OCI-LY1 (cell line): ENCODE data around the gene ADAMTSL3.

Source experiments
- H2AFZ ChIP-seq: fragments of 200-600 bp; sonication (generic), shearing (Covaris generic); 2 replicates; pipeline ENCODE4 v1.6.0; 2014; ENCODE audit warnings: antibody characterized with exemption, mild to moderate bottlenecking, low read length
- H3F3A ChIP-seq: fragments of 200-600 bp; sonication (generic), shearing (Covaris generic); 2 replicates; pipeline ENCODE4 v1.6.0; 2014; ENCODE audit warnings: mild to moderate bottlenecking, antibody characterized with exemption, low read length, moderate library complexity; ENCODE audit not compliant: insufficient read depth
- H3K27ac ChIP-seq: fragments of 200-600 bp; sonication (generic); 2 replicates; pipeline ENCODE4 v1.5.1; 2014; ENCODE audit warnings: low read length, mixed run types, mild to moderate bottlenecking, low read depth; ENCODE audit not compliant: poor library complexity, severe bottlenecking
- H3K27me3 ChIP-seq: fragments of 200-600 bp; sonication (generic); 2 replicates; pipeline ENCODE4 v1.6.0; 2014; ENCODE audit warnings: antibody characterized with exemption, mild to moderate bottlenecking, low read length, moderate library complexity; ENCODE audit not compliant: insufficient read depth
- H3K36me3 ChIP-seq: fragments of 200-600 bp; sonication (generic); 2 replicates; pipeline ENCODE4 v1.6.1; 2014; ENCODE audit warnings: mild to moderate bottlenecking, antibody characterized with exemption, low read length, moderate library complexity, mixed read lengths; ENCODE audit not compliant: insufficient read depth
- H3K4me1 ChIP-seq: fragments of 200-600 bp; sonication (generic); 2 replicates; pipeline ENCODE4 v1.5.1; 2014; ENCODE audit warnings: mild to moderate bottlenecking, low read length, moderate library complexity; ENCODE audit not compliant: insufficient read depth, severe bottlenecking
- H3K4me2 ChIP-seq: fragments of 200-600 bp; sonication (generic), shearing (Covaris generic); 2 replicates; pipeline ENCODE4 v1.6.1; 2014; ENCODE audit warnings: low read length
- H3K4me3 ChIP-seq: fragments of 200-600 bp; sonication (generic); 2 replicates; pipeline ENCODE4 v1.5.1; 2014; ENCODE audit warnings: low read length, low read depth, mild to moderate bottlenecking, mixed read lengths; ENCODE audit not compliant: poor library complexity, severe bottlenecking
- H3K79me2 ChIP-seq: fragments of 200-600 bp; shearing (Covaris generic); 2 replicates; pipeline ENCODE4 v1.6.1; 2016; ENCODE audit warnings: mixed run types, low read length, mixed read lengths; ENCODE audit not compliant: insufficient read depth
- H3K9ac ChIP-seq: fragments of 200-600 bp; sonication (generic), shearing (Covaris generic); 2 replicates; pipeline ENCODE4 v1.6.1; 2014; ENCODE audit warnings: mild to moderate bottlenecking, low read length, mixed read lengths
- H3K9me2 ChIP-seq: fragments of 200-600 bp; sonication (generic), shearing (Covaris generic); 2 replicates; pipeline ENCODE4 v1.6.1; 2014; ENCODE audit warnings: low read depth, mild to moderate bottlenecking, low read length, mixed read lengths
- H3K9me3 ChIP-seq: fragments of 200-600 bp; shearing (Covaris generic); 2 replicates; pipeline ENCODE4 v1.6.1; 2014; ENCODE audit warnings: low read length, mixed read lengths
- H4K20me1 ChIP-seq: fragments of 200-600 bp; sonication (generic), shearing (Covaris generic); 2 replicates; pipeline ENCODE4 v1.6.0; 2016; ENCODE audit warnings: mild to moderate bottlenecking, low read length; ENCODE audit not compliant: insufficient read depth
- EZH2 ChIP-seq: fragments of 200-600 bp; sonication (generic), shearing (Covaris generic); IDR thresholded peaks from 2 replicates; pipeline ENCODE4 v1.8.0; 2017; ENCODE audit warnings: borderline replicate concordance, mixed run types, mild to moderate bottlenecking, antibody characterized with exemption, low read length, moderate library complexity, mixed read lengths
- TF ChIP-seq, protein P1 (sequence below): fragments of 200-600 bp; sonication (generic), shearing (Covaris generic); IDR thresholded peaks from 2 replicates; pipeline ENCODE4 v1.5.1; 2017; ENCODE audit warnings: mild to moderate bottlenecking, antibody characterized with exemption, low read length, moderate library complexity, mixed read lengths

ADAMTSL3 gene

DNA sequence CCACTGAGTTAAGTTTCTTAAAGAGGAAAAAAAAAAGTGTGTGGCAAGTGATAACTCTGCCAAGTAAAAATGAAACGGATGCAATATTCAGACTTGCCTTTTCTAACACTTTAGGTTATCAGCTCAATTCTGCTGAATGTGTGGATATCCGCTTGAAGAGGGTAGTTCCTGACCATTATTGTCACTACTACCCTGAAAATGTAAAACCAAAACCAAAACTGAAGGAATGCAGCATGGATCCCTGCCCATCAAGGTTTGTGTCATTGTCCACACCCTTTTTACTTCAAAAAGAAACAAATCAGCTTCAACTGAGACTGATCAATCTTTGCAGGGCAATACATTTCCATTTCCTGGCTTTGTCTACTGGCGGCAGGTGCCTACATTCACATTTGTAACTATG lies 236.1 kb downstream of the ADAMTSL3 start:
- H3K4me2 ChIP-seq, result no peak overlapping the region
- no peak for TF ChIP-seq EZH2
- TF ChIP-seq, protein P1, sequence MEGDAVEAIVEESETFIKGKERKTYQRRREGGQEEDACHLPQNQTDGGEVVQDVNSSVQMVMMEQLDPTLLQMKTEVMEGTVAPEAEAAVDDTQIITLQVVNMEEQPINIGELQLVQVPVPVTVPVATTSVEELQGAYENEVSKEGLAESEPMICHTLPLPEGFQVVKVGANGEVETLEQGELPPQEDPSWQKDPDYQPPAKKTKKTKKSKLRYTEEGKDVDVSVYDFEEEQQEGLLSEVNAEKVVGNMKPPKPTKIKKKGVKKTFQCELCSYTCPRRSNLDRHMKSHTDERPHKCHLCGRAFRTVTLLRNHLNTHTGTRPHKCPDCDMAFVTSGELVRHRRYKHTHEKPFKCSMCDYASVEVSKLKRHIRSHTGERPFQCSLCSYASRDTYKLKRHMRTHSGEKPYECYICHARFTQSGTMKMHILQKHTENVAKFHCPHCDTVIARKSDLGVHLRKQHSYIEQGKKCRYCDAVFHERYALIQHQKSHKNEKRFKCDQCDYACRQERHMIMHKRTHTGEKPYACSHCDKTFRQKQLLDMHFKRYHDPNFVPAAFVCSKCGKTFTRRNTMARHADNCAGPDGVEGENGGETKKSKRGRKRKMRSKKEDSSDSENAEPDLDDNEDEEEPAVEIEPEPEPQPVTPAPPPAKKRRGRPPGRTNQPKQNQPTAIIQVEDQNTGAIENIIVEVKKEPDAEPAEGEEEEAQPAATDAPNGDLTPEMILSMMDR, result no peak
- H3F3A ChIP-seq, result no peaks in the 10 kb centered on the region
- H2AFZ ChIP-seq, result no peak overlapping the region
- H3K9me3 ChIP-seq, result no peaks in the 10 kb centered on the region
- no peaks in the 10 kb centered on the region for H4K20me1 ChIP-seq
- no peak overlapping the region for H3K27ac ChIP-seq
- no peak overlapping the region for H3K4me3 ChIP-seq
- H3K27me3 ChIP-seq, result no peaks in the 10 kb centered on the region
- H3K9ac ChIP-seq, result no peak overlapping the region
- no peaks in the 10 kb centered on the region for H3K9me2 ChIP-seq
- H3K79me2 ChIP-seq, result no peaks in the 10 kb centered on the region
- no peaks in the 10 kb centered on the region for H3K4me1 ChIP-seq
- H3K36me3 ChIP-seq, result no peaks in the 10 kb centered on the region

DNA sequence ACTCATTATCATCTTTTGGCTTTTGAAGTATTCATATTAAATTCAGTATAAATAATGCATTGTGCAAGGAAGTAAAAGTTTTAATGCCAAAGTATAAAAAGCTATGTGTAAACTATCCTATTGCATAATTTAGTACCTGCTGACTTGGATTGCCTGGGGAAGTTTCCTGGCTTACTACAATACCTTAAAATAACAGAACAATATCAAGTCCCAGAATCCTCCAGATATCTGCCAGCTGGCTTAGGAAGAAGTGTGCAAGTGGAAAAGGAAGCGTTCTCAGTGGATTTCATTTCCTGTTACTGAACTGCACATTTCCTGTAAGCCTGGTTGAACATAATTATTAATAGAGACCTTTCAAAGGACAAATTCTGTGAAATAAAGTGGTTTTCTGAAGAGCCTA lies 236.7 kb downstream of the ADAMTSL3 start:
- no peaks in the 10 kb centered on the region for H3K9me2 ChIP-seq
- H3K27ac ChIP-seq, result no peak overlapping the region
- H4K20me1 ChIP-seq, result no peaks in the 10 kb centered on the region
- no peak overlapping the region for H3K4me3 ChIP-seq
- H2AFZ ChIP-seq, result no peak overlapping the region
- no peaks in the 10 kb centered on the region for H3K36me3 ChIP-seq
- no peak overlapping the region for H3K9ac ChIP-seq
- H3F3A ChIP-seq, result no peaks in the 10 kb centered on the region
- no peaks in the 10 kb centered on the region for H3K9me3 ChIP-seq
- no peak for TF ChIP-seq EZH2
- TF ChIP-seq, protein P1, result no peak
- H3K79me2 ChIP-seq, result no peaks in the 10 kb centered on the region
- no peak overlapping the region for H3K4me2 ChIP-seq
- H3K4me1 ChIP-seq, result no peaks in the 10 kb centered on the region
- H3K27me3 ChIP-seq, result no peaks in the 10 kb centered on the region

DNA sequence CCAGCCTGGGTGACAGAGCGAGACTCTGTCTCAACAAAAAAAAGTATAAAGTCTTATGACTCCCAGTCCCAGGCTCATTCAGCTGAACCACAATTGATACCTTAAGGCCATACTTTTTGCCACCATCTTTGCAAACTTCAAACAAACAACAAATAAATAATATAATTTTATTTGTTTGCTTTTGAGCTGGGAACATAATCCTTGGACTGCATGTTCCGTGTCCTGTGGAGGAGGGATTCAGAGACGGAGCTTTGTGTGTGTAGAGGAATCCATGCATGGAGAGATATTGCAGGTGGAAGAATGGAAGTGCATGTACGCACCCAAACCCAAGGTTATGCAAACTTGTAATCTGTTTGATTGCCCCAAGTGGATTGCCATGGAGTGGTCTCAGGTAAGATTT lies 238.6 kb downstream of the ADAMTSL3 start:
- no peak overlapping the region for H3K27ac ChIP-seq
- no peak overlapping the region for H2AFZ ChIP-seq
- no peak overlapping the region for H3K9ac ChIP-seq
- no peak overlapping the region for H3K4me3 ChIP-seq
- no peaks in the 10 kb centered on the region for H3K4me1 ChIP-seq
- H3K36me3 ChIP-seq, result no peaks in the 10 kb centered on the region
- H3K27me3 ChIP-seq, result no peaks in the 10 kb centered on the region
- no peaks in the 10 kb centered on the region for H3F3A ChIP-seq
- no peak for TF ChIP-seq EZH2
- TF ChIP-seq, protein P1, result no peak
- H3K4me2 ChIP-seq, result no peak overlapping the region
- no peaks in the 10 kb centered on the region for H3K9me3 ChIP-seq
- no peaks in the 10 kb centered on the region for H3K9me2 ChIP-seq
- H4K20me1 ChIP-seq, result no peaks in the 10 kb centered on the region
- no peaks in the 10 kb centered on the region for H3K79me2 ChIP-seq
